ENCODE data around the gene XCL2.

DNA sequence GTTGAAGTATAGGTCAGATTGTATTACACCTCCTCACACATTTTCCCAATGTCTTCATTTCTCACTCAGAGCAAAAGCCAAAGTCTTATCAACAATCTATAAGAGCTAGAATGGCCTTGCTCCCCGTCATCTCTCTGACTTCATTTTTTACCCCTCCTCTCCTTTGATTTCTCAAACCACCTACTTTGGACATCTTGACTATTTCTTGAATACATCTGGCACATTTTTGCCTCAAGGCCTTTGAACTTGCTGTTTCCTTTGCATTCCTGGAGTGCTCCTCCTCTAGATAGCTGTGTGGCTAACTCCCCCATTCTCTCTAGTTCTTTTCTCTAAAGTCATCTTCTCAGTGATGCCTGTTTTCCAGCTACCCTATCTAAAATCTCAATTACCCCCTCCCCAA, 7.2 kb upstream of the XCL2 start:
- TF ChIP-seq POLR2A (IDR thresholded peaks at IDR 0.05) = no peak
- TF ChIP-seq, protein P1, sequence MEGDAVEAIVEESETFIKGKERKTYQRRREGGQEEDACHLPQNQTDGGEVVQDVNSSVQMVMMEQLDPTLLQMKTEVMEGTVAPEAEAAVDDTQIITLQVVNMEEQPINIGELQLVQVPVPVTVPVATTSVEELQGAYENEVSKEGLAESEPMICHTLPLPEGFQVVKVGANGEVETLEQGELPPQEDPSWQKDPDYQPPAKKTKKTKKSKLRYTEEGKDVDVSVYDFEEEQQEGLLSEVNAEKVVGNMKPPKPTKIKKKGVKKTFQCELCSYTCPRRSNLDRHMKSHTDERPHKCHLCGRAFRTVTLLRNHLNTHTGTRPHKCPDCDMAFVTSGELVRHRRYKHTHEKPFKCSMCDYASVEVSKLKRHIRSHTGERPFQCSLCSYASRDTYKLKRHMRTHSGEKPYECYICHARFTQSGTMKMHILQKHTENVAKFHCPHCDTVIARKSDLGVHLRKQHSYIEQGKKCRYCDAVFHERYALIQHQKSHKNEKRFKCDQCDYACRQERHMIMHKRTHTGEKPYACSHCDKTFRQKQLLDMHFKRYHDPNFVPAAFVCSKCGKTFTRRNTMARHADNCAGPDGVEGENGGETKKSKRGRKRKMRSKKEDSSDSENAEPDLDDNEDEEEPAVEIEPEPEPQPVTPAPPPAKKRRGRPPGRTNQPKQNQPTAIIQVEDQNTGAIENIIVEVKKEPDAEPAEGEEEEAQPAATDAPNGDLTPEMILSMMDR (IDR thresholded peaks at IDR 0.05) = no peak
